ENCODE data around the gene FNBP1L.
"Not testable (repeated sequence)": the region's sequence is repeated elsewhere in the genome, so short reads cannot be mapped to it uniquely, and the experiment has no call there.

FNBP1L gene

GRCh38 chr1:93575621-93576284 is 127.8 kb downstream of the FNBP1L start:
- no peak for DNase-seq

GRCh38 chr1:93576346-93576745 is 128.4 kb downstream of the FNBP1L start:
- no peak for DNase-seq

- no peak for DNase-seq
Observed at GRCh38 chr1:93576746-93577145, 128.8 kb downstream of the FNBP1L start.

- no peak for DNase-seq
Observed at GRCh38 chr1:93577536-93578432, 129.9 kb downstream of the FNBP1L start.

DNA sequence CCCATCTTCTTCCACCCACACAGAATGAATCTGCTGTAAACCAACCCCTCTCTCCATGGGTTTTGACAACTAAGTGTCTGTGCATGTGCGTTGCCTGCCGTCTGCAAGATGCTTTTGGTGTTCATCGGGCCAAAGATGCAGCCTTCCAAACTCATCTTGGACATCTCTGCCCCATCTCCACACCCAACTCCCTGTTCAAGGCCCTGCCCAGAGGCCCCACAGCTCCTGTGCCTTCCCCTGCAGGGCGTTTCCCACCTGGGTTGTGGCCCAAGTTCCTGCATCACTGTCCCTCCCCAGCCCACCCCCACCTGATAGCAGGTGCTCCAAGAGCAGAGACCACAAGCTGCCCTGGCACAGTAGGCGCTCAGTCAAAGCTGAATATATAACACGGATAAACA is 130.5 kb downstream of the FNBP1L start:
- no peak for DNase-seq

GRCh38 chr1:93578911-93579825 is 131.2 kb downstream of the FNBP1L start:
- no peak for DNase-seq

DNA sequence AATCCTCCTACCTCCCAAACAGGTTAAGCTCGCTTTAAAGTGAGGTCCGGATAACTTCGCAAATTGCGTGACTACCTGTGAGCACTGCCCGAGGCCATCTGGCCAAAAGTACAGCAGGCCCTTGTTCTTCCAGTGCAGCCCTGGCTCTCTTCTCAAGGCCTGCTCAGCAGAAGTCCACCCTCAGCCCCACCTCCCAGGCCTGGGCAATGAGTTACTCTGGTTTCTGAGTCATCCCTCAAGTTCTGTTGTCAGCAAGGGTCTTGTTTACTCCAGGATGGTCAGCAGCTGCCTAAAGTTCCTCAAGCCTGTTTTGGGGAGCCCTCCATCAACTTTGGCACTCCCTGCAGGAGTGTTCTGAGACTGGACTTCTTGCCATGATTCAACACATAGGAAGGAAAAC is 132.0 kb downstream of the FNBP1L start:
- no peak for DNase-seq

DNA sequence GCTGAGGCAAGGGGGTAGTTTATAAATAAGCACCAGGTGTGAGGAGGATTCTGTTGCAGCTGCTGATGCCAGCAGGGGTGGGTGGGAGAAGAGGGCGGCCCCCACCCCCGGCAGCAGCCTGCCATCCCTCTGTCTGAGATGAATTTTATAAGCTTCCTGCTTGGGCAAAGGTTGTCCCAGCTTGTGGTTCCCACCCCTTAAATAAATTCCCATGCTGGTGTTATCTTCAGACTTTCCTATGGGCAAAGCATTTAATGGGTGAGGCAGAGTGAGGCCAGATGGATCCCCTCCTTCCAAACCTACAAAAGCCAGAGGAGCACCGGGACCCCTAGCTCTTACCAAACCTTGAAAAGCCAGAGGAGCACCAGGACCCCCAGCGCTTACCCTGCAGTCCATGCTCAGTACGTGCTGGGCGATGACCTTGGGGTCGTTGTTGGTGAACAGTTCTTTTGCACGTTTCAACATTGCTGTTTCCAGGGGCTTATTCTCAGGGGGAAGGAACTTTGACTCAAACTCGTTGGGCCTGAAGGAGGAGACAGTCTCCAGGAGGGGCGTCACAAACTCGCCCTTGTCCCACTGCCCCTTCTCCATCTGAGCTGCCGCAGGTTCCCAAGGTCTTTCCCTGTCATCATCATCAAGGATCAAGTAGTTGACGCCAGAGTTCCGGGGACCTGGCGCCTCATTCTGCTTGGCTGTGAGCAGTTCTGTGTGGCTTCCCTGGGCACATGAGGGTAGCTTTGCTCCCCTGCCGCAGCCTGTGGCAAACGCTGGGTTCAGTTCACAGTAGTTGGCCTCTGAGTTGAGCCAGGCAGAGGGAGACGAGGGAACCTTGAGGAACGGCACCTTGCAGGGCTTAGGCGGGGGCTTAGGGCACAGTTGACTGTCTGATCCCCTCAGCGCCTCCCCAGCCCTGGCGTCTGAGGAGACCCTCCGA is 134.3 kb downstream of the FNBP1L start:
- no peak for DNase-seq

DNA sequence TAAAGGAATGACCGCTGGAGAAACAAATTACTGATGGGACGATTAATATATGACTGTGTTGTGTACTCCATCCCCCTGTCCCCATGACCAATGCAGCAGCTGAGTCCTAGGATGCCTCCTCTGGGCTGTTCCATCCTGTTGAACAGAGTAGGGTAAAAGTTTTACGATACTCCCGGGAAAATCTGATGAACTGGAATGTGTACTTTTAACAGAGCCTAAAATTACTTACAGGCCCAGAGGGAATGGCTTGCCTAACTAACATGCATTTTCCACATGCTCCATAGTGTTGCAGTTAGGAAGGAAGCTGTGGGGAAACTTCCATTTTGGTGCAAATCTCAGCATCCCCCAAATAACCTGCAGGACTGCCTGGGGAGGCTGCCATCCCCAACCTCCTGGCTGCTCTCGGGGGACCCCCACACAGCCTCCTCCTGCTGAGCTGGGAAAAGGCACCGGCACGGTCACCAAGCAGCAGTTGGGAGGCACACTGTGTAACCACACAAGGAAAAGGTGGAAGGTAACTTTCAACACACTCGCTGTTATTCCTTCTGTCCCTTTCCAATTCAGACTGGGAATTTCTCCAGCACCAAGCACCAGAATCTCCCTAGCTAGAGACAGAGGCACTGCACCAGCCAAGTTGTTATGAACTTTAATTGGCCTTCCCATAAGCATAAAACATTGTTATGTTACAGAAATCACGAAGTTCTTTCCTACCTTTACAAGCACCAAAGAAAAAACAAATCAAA is 136.5 kb downstream of the FNBP1L start:
- no peak for DNase-seq

DNA sequence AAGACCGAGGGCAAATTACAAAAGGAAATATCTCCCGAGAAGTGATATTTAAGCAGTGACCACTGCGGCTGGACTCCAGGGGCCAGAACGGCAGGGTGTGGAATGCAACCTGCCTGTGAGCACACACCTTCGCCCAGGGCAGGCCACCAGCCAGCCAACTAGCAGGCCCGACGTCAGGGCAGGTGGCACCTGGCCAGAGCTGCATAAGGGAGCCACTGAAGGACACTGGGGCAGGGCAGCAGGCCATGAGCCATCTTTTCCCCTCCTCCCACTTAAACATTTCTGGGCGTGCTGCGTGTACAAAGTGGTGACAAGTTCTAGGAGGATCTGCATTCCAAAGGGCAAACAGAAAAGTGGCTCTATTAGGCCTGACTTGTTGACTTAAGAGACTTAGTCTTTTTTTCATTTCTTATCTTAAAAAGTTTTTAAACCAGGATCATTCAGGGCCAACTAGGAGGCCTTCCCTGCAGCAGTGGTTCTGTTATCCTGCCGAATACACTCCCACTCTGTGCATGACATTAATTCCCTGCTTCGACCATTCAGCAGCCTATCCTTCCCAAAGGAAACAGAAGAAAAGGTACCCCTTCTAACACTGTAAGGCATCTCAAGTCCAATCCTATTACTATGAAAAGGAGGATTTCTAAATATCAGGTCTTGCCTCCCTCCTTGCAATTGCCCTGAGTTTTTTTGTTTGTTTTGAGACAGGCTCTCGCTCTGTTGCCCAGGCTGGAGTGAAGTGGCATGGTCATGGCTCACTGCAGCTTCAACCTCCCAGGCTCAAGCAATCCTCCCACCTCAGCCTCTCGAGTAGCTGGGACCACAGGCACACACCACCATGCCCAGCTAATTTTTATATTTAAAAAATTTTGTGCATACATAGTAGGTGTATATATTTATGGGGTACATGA is 137.4 kb downstream of the FNBP1L start:
- no peak for DNase-seq

DNA sequence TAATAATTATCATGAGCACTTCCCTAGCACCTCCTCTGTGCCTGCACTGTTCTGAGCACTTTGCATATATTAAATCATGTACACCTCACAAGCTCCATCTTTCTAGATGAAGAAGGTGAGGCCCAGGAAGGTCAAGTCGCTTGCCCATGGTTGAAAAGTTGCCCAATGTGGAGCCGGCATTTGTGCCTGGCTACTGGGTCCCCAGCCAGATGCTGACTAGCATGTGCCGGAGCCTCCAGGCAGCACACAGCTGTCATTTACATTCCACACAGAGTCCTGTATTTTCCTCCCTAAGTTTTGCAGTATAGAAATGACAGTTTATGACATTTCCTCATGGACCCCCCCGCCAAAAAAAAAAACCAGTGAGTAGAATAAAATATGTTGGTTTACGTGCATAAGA is 139.4 kb downstream of the FNBP1L start:
- DNase-seq, result no peak

DNA sequence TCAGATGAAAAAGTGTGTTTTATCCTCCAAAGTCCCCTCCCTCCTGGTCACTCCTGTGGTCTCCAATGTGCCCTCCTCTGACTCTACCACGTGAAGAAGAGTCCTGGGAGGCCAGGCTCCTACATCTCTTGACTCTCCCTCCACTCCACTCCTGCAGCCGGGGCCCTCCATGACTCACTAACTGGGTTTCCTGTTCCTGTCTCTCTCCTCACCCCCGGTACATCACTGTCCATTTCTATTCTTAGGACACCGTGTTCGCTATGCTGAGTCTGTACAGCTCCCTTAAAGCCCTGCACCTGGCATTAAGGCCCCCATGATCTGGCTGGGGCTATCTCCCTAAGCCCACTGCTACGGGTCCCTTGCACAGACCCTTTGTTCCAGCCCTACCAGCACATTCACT is 140.3 kb downstream of the FNBP1L start:
- DNase-seq, result no peak

- DNase-seq, result no peak
Observed at GRCh38 chr1:93588955-93589354, 141.0 kb downstream of the FNBP1L start.

- not testable (repeated sequence) for DNase-seq
Observed at GRCh38 chr1:93591291-93591675, 143.4 kb downstream of the FNBP1L start.

DNA sequence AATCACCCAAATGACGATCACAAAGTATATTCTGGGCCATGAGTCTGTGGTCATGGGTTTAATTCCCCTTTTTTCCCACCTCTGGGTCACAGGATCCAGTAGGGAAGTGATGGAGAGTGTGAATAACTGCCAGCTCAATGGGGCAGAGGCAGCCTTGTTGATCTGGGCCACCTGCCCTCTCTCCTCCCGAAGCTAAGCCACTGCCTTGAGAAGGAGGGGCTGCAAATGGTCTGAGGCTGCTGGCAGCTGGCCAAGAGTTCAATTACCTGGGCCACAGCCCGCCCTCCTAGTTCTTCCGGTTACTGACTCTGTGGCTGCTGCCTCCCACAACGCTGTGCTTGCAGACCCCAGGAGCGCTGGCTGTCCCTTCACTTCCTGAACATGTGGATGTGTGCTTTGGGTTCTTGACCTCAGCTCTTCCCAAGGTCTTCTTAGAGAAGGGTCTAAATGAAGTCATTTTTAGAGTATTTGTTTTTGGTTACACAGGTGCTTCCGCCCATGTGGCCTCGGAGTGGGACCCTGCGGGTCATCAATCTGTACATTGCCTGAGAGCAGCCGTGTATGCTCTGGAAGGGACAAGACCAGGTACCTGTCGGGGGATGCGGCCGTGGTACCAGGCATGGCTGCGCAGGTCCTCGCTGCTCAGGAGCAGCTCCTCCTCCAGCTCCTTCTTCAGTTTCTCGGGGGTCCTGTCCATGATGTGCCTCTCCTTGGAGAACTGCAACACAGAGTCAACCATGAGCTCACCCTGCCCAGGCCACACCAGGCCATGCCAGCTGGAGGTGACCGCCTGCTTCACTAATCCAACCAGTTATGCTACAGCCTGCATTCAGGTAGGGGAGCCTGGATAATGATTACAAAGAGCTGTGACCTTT is 144.0 kb downstream of the FNBP1L start:
- peak; percentile 61 for DNase-seq

DNA sequence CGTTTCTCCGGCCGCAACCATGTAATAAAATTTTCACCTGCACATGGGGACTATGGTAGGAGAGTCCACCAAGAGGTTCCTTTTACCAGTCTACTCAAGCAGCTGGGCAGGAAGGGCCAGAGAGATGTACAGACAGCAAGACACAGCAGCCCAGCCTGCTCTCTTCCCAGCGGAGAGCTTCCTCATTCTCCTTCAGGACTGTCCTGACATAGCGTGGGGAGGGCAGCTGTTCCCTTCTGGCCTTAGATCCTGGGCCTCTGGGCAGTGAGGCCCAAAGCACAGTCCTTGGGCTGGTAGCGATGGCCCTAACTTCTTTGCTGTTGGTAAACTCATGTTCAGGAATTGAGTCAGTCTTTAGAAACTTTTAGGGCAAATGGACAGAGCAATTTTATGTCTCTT is 144.6 kb downstream of the FNBP1L start:
- peak; percentile 18 for DNase-seq

DNA sequence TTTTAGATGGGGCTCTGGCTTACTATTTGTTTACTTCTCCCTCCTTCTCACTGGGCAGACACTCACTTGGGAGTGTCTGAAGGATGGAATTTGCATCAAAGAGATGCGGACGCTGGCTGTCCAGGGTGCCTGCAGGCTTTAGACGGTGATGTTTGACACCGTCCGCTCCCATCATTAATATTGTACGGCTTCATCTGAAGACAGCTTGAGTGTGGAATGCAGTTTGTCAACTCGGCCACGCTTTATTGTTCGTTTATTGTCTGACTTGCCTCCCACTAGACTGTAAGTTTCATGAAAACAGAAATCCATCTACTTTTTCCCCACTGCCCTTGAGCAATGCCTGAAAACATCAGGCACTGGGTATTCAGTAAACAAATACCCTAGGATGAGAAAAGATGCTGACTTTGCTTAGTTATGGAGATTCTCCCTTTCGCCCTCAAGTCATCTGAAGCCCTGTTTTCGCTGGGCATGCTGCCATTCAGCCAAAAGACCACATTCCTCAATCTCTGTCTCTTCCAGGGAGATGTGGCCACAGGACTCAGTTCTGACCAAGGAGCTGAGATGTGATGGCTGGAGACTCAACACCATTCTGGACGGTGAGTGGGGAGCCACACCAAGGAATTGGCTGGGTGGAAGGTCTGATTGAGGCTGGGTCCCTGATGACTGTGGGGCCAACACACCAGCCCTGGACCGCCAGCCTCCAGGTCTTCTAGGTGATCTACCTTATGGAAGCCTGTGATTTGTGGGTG is 146.1 kb downstream of the FNBP1L start:
- DNase-seq, result no peak

- DNase-seq, result no peak
Observed at GRCh38 chr1:93594603-93594880, 146.6 kb downstream of the FNBP1L start.

DNA sequence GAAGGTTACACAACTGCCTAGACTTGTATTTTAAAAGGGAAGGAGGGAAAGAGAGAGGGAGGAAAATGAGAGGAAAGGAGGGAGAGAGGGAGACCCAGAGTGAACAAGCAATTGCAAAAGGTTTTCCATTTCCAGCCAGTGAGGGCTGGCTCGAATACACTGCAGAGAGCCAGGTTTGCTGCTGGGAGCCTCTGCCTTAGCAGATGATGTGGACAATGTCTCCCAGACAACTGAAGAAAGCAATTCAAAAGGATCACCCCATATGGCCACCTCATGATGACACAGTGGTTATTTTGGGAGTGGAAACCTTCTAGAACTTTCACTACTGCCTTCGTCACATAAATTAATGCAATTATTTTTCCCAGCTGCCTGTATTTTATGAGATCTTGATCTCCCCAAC is 147.3 kb downstream of the FNBP1L start:
- no peak for DNase-seq

Data from inflammatory macrophage treated with lipopolysaccharide for 4 hours (primary cell).